Left ventricle myocardium inferior (tissue), 1 donor: ENCODE data around the gene IL16. TPM values are rescaled to one million over a fixed set of nuclear protein-coding genes. Genes with fewer than 3 reads are reported as not detected.

Experiments
- DNase-seq: peaks from one replicate; pipeline ENCODE4 v3.0.0-alpha.2; 2020
- H3K27ac ChIP-seq: fragments of 200-600 bp; replicated peaks from 2 replicates; pipeline ENCODE4 v1.8.0; 2021
- H3K27me3 ChIP-seq: fragments of 200-600 bp; 2 replicates; pipeline ENCODE4 v1.8.0; 2021; ENCODE audit warnings: low read depth
- H3K36me3 ChIP-seq: fragments of 200-600 bp; 2 replicates; pipeline ENCODE4 v1.8.0; 2021
- H3K4me1 ChIP-seq: fragments of 200-600 bp; 2 replicates; pipeline ENCODE4 v1.8.0; 2021
- H3K4me3 ChIP-seq: fragments of 200-600 bp; 2 replicates; pipeline ENCODE4 v1.8.0; 2021; ENCODE audit warnings: mild to moderate bottlenecking, moderate library complexity
- H3K9me3 ChIP-seq: fragments of 200-600 bp; replicated peaks from 2 replicates; pipeline ENCODE4 v1.8.0; 2021
- intact Hi-C: fragments of 100-400 bp; cut with micrococcal nuclease; formaldehyde crosslinking; loops from one replicate; pipeline ENCODE4 v1.11.0; 2022
- total RNA-seq: library from RNA; stranded (reverse); fragmentation: NEBNext Ultra II Directional; extraction: Animal tissue kit (Norgen Biotek cat#: 25700); gene quantifications from one replicate; pipeline ENCODE4 v1.2.1, GENCODE V29; 2021
- TF ChIP-seq, protein P1 (sequence below): fragments of 200-600 bp; IDR thresholded peaks from 2 replicates; pipeline ENCODE4 v1.8.0; 2021; ENCODE audit warnings: antibody characterized with exemption, mild to moderate bottlenecking, borderline replicate concordance
- donor health status: DM: no; HTN: yes; CAD: no; lungs with severe emphysema.

IL16 gene
- total RNA-seq, 1 donor from 2014 or later = 3.8 TPM

DNA sequence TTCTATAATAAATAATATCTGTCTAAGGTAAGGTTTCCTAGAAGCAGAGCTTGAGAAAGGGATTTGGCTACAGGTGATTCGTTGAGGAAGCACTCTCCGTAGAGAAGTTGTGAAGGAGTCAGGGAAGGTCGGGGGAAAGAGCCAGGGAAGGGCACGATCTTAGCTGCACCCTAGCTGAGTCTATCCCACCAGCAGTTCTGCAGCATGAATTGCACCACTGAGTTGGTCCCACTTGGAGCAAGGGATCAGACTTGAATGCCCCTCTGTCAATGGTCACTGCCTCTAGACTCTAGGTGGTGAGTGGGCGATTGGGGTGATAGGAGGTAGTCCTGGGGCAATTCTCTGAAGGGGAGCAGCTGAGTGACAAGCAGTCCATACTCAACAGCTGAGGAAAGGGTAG, 163.8 kb downstream of the IL16 start:
- H3K4me1 ChIP-seq = no peaks in the 10 kb centered on the region
- no peaks in the 10 kb centered on the region for H3K9me3 ChIP-seq
- TF ChIP-seq, protein P1, sequence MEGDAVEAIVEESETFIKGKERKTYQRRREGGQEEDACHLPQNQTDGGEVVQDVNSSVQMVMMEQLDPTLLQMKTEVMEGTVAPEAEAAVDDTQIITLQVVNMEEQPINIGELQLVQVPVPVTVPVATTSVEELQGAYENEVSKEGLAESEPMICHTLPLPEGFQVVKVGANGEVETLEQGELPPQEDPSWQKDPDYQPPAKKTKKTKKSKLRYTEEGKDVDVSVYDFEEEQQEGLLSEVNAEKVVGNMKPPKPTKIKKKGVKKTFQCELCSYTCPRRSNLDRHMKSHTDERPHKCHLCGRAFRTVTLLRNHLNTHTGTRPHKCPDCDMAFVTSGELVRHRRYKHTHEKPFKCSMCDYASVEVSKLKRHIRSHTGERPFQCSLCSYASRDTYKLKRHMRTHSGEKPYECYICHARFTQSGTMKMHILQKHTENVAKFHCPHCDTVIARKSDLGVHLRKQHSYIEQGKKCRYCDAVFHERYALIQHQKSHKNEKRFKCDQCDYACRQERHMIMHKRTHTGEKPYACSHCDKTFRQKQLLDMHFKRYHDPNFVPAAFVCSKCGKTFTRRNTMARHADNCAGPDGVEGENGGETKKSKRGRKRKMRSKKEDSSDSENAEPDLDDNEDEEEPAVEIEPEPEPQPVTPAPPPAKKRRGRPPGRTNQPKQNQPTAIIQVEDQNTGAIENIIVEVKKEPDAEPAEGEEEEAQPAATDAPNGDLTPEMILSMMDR = no peak
- no peak overlapping the region for H3K27ac ChIP-seq
- DNase-seq = no peak
- intact Hi-C loops = no loop called here
- H3K27me3 ChIP-seq = peaks cover 3% of the 10 kb centered on the region
- no peak overlapping the region for H3K4me3 ChIP-seq
- H3K36me3 ChIP-seq = no peaks in the 10 kb centered on the region

DNA sequence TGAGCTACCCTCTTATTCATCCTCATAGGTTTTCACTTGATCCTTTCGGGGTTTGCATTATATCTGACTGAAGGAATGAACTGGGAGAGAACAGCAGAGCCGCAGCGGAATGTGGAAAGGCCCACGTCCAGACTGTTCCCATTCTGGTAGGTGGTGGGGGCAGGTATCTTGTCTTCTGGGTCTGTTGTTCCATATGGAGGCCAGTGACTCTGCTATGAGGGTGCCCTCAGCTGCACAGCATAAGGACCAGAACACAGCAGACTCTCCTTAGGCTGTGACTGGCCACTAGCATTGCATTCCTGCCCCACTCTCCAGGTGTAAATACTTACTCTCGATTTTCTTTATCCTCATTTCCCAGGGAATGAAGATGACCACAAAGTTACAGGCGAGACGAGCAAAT, 165.2 kb downstream of the IL16 start:
- H3K4me1 ChIP-seq = no peaks in the 10 kb centered on the region
- no peaks in the 10 kb centered on the region for H3K36me3 ChIP-seq
- no peak for DNase-seq
- H3K9me3 ChIP-seq = no peaks in the 10 kb centered on the region
- intact Hi-C loops = no loop called here
- H3K4me3 ChIP-seq = no peak overlapping the region
- H3K27ac ChIP-seq = no peak overlapping the region
- peaks cover 3% of the 10 kb centered on the region for H3K27me3 ChIP-seq
- TF ChIP-seq, protein P1 = no peak

DNA sequence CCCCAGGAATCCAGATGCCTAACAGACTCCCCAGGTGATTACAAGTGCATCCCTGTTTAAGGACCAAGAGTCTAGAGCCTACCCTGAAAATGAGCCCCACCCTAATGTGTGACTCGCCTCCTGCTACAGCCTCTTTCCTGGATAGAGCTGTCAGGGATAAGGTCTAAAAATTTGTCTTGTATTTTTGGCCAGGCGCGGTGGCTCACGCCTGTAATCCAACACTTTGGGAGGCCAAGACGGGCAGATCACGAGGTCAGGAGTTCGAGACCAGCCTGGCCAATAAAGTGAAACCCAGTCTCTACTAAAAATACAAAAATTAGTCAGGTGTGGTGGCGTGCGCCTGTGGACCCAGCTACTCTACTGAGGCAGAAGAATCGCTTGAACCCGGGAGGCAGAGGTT, 166.1 kb downstream of the IL16 start:
- Histone ChIP-seq H3K27ac (peak overlapping the region; percentile 50), H3K36me3 (no peaks in the 10 kb centered on the region), H3K4me1 (no peaks in the 10 kb centered on the region), H3K9me3 (no peaks in the 10 kb centered on the region), H3K27me3 (peaks cover 3% of the 10 kb centered on the region), H3K4me3 (no peak overlapping the region)
- intact Hi-C loops = no loop called here
- TF ChIP-seq, protein P1 = no peak
- DNase-seq = no peak

DNA sequence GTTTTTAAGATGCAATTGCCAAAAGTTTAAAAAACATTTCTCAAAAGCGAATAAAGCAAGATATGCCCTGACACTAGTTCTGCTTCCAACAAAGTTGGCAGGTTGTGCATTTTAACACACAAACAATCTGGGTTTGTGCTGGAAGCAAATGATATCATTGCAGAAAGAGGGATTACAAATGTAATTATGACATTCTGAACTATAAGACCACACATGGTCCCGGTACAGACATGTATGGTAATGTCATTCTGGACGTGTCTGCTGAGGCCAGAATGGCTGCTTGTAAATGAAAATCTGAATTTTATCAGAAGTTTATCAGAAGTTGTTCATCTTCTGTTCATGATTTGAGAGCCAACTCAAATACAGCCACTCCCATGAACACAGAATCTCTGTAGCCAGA, 166.6 kb downstream of the IL16 start:
- TF ChIP-seq, protein P1 = no peak
- H3K27ac ChIP-seq = peak overlapping the region; percentile 50
- no peaks in the 10 kb centered on the region for H3K9me3 ChIP-seq
- intact Hi-C loops = no loop called here
- DNase-seq = no peak
- H3K27me3 ChIP-seq = peaks cover 3% of the 10 kb centered on the region
- no peaks in the 10 kb centered on the region for H3K36me3 ChIP-seq
- H3K4me1 ChIP-seq = no peaks in the 10 kb centered on the region
- no peak overlapping the region for H3K4me3 ChIP-seq

Other genes starting within 250 kb of the IL16 start
- 13.5 TPM for gene MESD, start 207.1 kb upstream of the IL16 start, total RNA-seq
- gene TLNRD1, start 196.0 kb upstream of the IL16 start, total RNA-seq = 5.5 TPM
- gene CFAP161, start 62.6 kb upstream of the IL16 start, total RNA-seq = 0.91 TPM
- 2.5 TPM for gene STARD5, start 127.3 kb downstream of the IL16 start, total RNA-seq
- not detected for gene TMC3, start 177.3 kb downstream of the IL16 start, total RNA-seq